Nephron progenitor cell (in vitro differentiated cells): Measurements from ENCODE around the gene RBM14.
"Not testable (repeated sequence)": the region's sequence is repeated elsewhere in the genome, so short reads cannot be mapped to it uniquely, and the experiment has no call there.

Experiments used
- DNase-seq: peaks from one replicate; pipeline ENCODE4 v3.0.0; 2021
- H3K27ac Mint-ChIP-seq: 2 replicates; pipeline ENCODE4 v1.8.0; 2021; ENCODE audit warnings: mild to moderate bottlenecking, moderate library complexity, mixed read lengths
- H3K27me3 Mint-ChIP-seq: 2 replicates; pipeline ENCODE4 v1.8.0; 2021; ENCODE audit warnings: mild to moderate bottlenecking, low read depth, mixed read lengths; ENCODE audit not compliant: poor library complexity
- H3K36me3 Mint-ChIP-seq: 2 replicates; pipeline ENCODE4 v1.8.0; 2021; ENCODE audit warnings: low read depth, mixed read lengths
- H3K4me1 Mint-ChIP-seq: 2 replicates; pipeline ENCODE4 v1.8.0; 2021; ENCODE audit warnings: mixed read lengths
- H3K4me3 Mint-ChIP-seq: 2 replicates; pipeline ENCODE4 v1.8.0; 2021; ENCODE audit warnings: mild to moderate bottlenecking, moderate library complexity, mixed read lengths
- H3K9me3 Mint-ChIP-seq: 2 replicates; pipeline ENCODE4 v1.8.0; 2021; ENCODE audit warnings: mild to moderate bottlenecking, moderate library complexity, mixed read lengths
- TF ChIP-seq, protein P1 (sequence below): fragments of 200-600 bp; sonication (generic); IDR thresholded peaks from 2 replicates; pipeline ENCODE4 v1.5.0; 2021; ENCODE audit warnings: antibody characterized with exemption

RBM14 gene

DNA sequence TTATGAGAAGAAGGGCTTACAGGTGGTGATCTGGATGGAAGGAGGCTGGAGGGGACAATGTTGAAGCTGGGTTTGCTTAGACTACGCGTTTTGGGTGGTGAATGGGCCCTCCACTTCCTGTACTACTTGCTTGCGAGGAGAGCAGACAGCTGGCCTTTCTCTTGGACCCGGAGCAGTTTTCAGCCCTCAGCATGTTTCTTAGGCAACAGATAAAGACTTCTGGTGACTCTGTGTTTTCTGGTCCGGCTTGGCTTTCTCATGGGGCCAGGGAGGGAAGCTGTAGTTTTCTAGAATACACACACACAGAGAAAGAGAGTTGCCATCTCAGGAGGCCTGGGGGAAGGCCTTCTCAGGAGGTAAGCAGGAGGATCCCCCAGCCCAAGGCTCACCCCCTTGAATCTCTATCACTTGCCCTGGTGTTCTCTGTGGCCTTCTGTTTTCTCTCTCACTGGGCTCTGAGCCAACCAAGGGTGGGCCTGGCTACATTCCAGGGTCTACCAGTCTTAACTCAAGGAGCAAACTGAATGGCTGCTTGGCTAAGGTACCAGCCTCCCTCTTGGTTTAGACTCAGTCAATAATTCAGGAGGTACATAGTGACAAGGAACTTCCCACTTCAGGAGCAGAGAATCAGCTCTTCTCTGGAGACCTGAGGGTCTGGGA is 21.1 kb upstream of the RBM14 start:
- Mint-ChIP-seq H3K36me3 (peaks cover 24% of the 10 kb centered on the region), H3K27me3 (peaks cover 8% of the 10 kb centered on the region), H3K27ac (peak overlapping the region; percentile 87), H3K4me3 (peak overlapping the region; percentile 52), H3K9me3 (peaks cover 28% of the 10 kb centered on the region), H3K4me1 (peaks cover 20% of the 10 kb centered on the region)
- no peak for DNase-seq
- TF ChIP-seq, protein P1, sequence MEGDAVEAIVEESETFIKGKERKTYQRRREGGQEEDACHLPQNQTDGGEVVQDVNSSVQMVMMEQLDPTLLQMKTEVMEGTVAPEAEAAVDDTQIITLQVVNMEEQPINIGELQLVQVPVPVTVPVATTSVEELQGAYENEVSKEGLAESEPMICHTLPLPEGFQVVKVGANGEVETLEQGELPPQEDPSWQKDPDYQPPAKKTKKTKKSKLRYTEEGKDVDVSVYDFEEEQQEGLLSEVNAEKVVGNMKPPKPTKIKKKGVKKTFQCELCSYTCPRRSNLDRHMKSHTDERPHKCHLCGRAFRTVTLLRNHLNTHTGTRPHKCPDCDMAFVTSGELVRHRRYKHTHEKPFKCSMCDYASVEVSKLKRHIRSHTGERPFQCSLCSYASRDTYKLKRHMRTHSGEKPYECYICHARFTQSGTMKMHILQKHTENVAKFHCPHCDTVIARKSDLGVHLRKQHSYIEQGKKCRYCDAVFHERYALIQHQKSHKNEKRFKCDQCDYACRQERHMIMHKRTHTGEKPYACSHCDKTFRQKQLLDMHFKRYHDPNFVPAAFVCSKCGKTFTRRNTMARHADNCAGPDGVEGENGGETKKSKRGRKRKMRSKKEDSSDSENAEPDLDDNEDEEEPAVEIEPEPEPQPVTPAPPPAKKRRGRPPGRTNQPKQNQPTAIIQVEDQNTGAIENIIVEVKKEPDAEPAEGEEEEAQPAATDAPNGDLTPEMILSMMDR, result no peak

DNA sequence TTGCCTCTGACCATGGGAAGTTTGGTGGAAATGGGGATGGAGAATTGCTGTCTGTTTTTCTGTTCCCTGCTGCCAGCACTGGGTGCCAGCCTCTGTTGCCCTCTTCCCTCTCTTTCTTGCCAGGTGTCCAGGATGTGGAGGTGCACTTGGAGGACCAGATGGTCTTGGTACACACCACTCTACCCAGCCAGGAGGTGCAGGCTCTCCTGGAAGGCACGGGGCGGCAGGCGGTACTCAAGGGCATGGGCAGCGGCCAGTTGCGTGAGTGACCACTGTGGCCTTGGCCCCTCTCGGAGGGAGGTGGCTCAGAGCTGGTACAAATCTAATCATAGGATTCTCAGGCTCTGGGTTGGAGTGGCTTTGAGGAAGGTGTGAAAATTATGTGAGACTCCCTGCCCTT is 17.4 kb upstream of the RBM14 start:
- H3K27ac Mint-ChIP-seq, result no peak overlapping the region
- no peaks in the 10 kb centered on the region for H3K27me3 Mint-ChIP-seq
- TF ChIP-seq, protein P1, result no peak
- no peaks in the 10 kb centered on the region for H3K9me3 Mint-ChIP-seq
- no peak for DNase-seq
- H3K4me1 Mint-ChIP-seq, result peaks cover 16% of the 10 kb centered on the region
- peaks cover 34% of the 10 kb centered on the region for H3K36me3 Mint-ChIP-seq
- H3K4me3 Mint-ChIP-seq, result no peak overlapping the region

DNA sequence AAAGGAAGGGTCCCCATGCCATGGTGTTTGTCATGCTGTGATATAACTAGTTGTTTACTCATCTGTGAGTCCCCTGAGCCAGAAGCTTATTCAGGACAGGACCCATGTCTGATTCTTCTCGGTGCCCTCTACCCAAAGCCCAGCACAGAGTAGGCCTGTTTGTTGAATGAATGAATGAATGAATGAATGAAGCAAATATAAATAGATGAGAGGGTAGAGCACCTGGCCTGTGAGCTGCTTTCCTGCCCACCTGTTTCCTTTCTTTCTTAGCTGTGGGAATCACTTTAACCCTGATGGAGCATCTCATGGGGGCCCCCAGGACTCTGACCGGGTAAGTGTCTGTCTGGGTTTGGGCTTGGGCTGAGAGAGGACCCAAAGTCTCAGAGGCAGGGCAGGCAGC is 16.2 kb upstream of the RBM14 start:
- Mint-ChIP-seq H3K4me3 (no peak overlapping the region), H3K27ac (no peak overlapping the region), H3K9me3 (no peaks in the 10 kb centered on the region), H3K27me3 (no peaks in the 10 kb centered on the region), H3K4me1 (peaks cover 13% of the 10 kb centered on the region), H3K36me3 (peaks cover 38% of the 10 kb centered on the region)
- TF ChIP-seq, protein P1, result no peak
- no peak for DNase-seq

DNA sequence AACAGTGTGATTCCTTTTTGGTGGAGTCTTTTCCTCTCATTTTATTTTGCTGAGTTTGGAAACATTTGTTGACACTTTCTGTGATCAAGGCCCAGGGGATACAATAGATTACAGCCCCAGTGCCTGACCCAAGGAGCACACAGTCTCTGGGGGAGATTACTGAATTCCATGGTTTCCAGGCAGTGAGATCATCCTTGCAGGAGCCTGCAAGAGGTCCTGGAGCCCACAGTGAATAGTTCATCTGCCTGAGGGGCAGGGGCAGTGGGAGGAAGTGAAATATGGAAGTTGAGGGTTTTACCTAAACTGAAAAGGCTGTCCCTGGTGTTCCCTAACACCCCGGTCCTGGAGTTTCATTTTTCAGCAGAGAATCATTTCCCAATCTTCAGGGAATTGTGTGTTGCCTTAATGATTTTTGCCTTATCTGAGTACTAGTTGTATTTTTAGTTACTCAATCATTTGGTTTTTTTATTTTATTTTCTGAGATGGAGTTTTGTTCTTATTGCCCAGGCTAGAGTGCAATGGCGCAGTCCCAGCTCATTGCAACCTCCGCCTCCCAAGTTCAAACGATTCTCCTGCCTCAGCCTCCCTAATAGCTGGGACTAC is 15.7 kb upstream of the RBM14 start:
- Mint-ChIP-seq H3K27ac (no peak overlapping the region), H3K4me1 (peaks cover 8% of the 10 kb centered on the region), H3K4me3 (no peak overlapping the region), H3K36me3 (peaks cover 41% of the 10 kb centered on the region), H3K27me3 (no peaks in the 10 kb centered on the region), H3K9me3 (no peaks in the 10 kb centered on the region)
- no peak for DNase-seq
- TF ChIP-seq, protein P1, result no peak

DNA sequence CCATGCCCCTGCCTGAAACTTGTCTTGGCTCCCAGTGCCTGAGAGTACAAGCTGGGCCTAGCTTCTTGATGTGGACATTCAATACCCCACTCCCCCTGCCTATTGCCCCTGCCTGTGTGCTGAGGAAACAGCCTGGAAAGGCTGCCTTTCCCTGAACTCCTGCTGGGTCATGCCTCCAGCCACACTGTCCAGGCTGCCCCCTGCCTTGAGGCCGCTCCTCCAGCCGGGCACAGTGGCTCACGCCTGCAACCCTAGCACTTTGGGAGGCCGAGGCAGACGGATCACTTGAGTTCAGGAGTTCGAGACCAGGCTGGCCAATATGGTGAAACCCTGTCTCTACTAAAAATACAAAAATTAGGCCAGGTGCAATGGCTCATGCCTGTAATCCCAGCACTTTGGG is 13.4 kb upstream of the RBM14 start:
- Mint-ChIP-seq H3K36me3 (peaks cover 42% of the 10 kb centered on the region), H3K9me3 (peaks cover 3% of the 10 kb centered on the region), H3K4me3 (no peak overlapping the region), H3K27me3 (no peaks in the 10 kb centered on the region), H3K27ac (peak overlapping the region; percentile 93), H3K4me1 (peaks cover 8% of the 10 kb centered on the region)
- TF ChIP-seq, protein P1, result no peak
- no peak for DNase-seq

- Mint-ChIP-seq H3K36me3 (peaks cover 42% of the 10 kb centered on the region), H3K27ac (no peak overlapping the region), H3K27me3 (no peaks in the 10 kb centered on the region), H3K4me3 (no peak overlapping the region), H3K9me3 (peaks cover 3% of the 10 kb centered on the region), H3K4me1 (peaks cover 8% of the 10 kb centered on the region)
- no peak for DNase-seq
- TF ChIP-seq, protein P1, result no peak
Observed at GRCh38 chr11:66604155-66604554, 12.3 kb upstream of the RBM14 start.

DNA sequence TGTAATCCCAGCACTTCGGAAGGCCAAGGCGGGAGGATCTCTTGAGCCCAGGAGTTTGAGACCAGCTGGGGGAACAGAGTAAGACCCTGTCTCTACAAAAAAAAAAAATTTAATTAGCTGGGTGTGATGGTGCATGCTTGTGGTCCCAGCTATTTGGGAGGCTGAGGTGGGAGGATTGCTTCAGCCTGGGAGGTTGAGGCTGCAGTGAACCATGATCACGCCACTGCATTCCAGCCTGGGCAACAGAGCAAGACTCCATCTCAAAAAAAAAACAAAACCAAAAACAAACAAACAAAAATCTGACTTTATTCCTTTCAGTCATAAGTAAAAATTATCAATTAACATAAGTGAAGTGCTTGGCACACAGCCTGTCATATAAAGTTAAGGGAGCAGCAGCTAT is 9.8 kb upstream of the RBM14 start:
- H3K27me3 Mint-ChIP-seq, result not testable (repeated sequence)

More for the DNA sequence above, 9.8 kb upstream of the RBM14 start:
- H3K36me3 Mint-ChIP-seq, result peaks cover 36% of the 10 kb centered on the region
- not testable (repeated sequence) for DNase-seq, H3K9me3 Mint-ChIP-seq, H3K4me1 Mint-ChIP-seq, H3K4me3 Mint-ChIP-seq, H3K27ac Mint-ChIP-seq
